Erythroblast (primary cell): ENCODE results near the gene DCST2.

Experiments used
- GATA1 ChIP-seq: IDR thresholded peaks from 2 replicates; pipeline ENCODE4 v1.6.1; 2011; ENCODE audit warnings: low read depth, mild to moderate bottlenecking, control low read depth, low read length, moderate library complexity
- POLR2A ChIP-seq: IDR thresholded peaks from 2 replicates; pipeline ENCODE4 v1.6.1; 2011; ENCODE audit warnings: mild to moderate bottlenecking, low read length

- TF ChIP-seq POLR2A, result no peak
- TF ChIP-seq GATA1, result no peak
Measured at GRCh38 chr1:155081472-155082300, 48.1 kb upstream of the DCST2 start.
